ENCODE data around the gene MEIOB. TPM values are rescaled to one million over a fixed set of nuclear protein-coding genes. Genes with fewer than 3 reads are reported as not detected.
A peak's percentile ranks its signal among the peaks of the same experiment; 100 is the strongest.

Gene MEIOB
- total RNA-seq, 2 donors from 2014 or later = not detected

GRCh38 chr16:1794908-1795666 is 76.9 kb downstream of the MEIOB start:
- DNase-seq = no peak
- ATAC-seq = no peak
- intact Hi-C loops (cut with DNase I, micrococcal nuclease) = no loop called here

GRCh38 chr16:1794221-1794871 is 77.6 kb downstream of the MEIOB start:
- DNase-seq (peak in 1 of 2 donors; percentile 17), ATAC-seq (peak; percentile 16)
- intact Hi-C loops (cut with DNase I, micrococcal nuclease) = no loop called here

- ATAC-seq (peak; percentile 56), DNase-seq (no peak)
- intact Hi-C loops (cut with DNase I, micrococcal nuclease) = no loop called here
Measured at GRCh38 chr16:1793578-1794220, 78.3 kb downstream of the MEIOB start, which contains the start of gene IGFALS. Gene IGFALS (minus strand): TSS chr16:1793705. CDS start chr16:1793652, 53 bp downstream.

GRCh38 chr16:1792836-1793577 is 79.0 kb downstream of the MEIOB start:
- ATAC-seq (no peak), DNase-seq (peak in 1 of 2 donors; percentile 20)
- intact Hi-C loops (cut with DNase I, micrococcal nuclease) = no loop called here

- intact Hi-C loops (cut with DNase I, micrococcal nuclease) = no loop called here
- peak; percentile 63 for ATAC-seq
- DNase-seq = peak in 1 of 2 donors; percentile 20
Measured at GRCh38 chr16:1791943-1792812, 79.8 kb downstream of the MEIOB start.

GRCh38 chr16:1791256-1791942 is 80.6 kb downstream of the MEIOB start:
- intact Hi-C loops (cut with DNase I, micrococcal nuclease) = no loop called here
- no peak for ATAC-seq
- no peak for DNase-seq

- DNase-seq (no peak), ATAC-seq (no peak)
- intact Hi-C loops (cut with DNase I, micrococcal nuclease) = no loop called here
Measured at GRCh38 chr16:1790611-1791255, 81.2 kb downstream of the MEIOB start.

GRCh38 chr16:1790261-1790610 is 81.7 kb downstream of the MEIOB start:
- ATAC-seq (no peak), DNase-seq (peak in 1 of 2 donors; percentile 23)
- intact Hi-C loops (cut with DNase I, micrococcal nuclease) = no loop called here

GRCh38 chr16:1789643-1790045 is 82.3 kb downstream of the MEIOB start:
- ATAC-seq (peak; percentile 15), DNase-seq (peak in 1 of 2 donors; percentile 22)
- intact Hi-C loops (cut with DNase I, micrococcal nuclease) = no loop called here

- DNase-seq (no peak), ATAC-seq (no peak)
- intact Hi-C loops (cut with DNase I, micrococcal nuclease) = no loop called here
Measured at GRCh38 chr16:1788708-1789100, 83.3 kb downstream of the MEIOB start.

- DNase-seq (peak in 1 of 2 donors; percentile 20), ATAC-seq (no peak)
- intact Hi-C loops (cut with DNase I, micrococcal nuclease) = no loop called here
Measured at GRCh38 chr16:1788095-1788707, 83.8 kb downstream of the MEIOB start.

- intact Hi-C loops (cut with DNase I, micrococcal nuclease) = no loop called here
- ATAC-seq (no peak), DNase-seq (peak in 1 of 2 donors; percentile 19)
Measured at GRCh38 chr16:1787322-1788094, 84.5 kb downstream of the MEIOB start.

- no peak for ATAC-seq
- no peak for DNase-seq
- intact Hi-C loops (cut with DNase I, micrococcal nuclease) = no loop called here
Measured at GRCh38 chr16:1787056-1787321, 85.0 kb downstream of the MEIOB start.

GRCh38 chr16:1786242-1787055 is 85.5 kb downstream of the MEIOB start:
- no peak for DNase-seq
- intact Hi-C loops (cut with DNase I, micrococcal nuclease) = no loop called here
- no peak for ATAC-seq

- intact Hi-C loops (cut with DNase I, micrococcal nuclease) = no loop called here
- peak in 1 of 2 donors; percentile 26 for DNase-seq
- no peak for ATAC-seq
Measured at GRCh38 chr16:1785846-1786170, 86.2 kb downstream of the MEIOB start.
